SW480 (cell line): ENCODE measurements around the gene PCK1.
A peak's percentile ranks its signal among the peaks of the same experiment; 100 is the strongest.

Experiments used
- DNase-seq: peaks from one replicate; pipeline ENCODE4 v3.0.0-alpha.2; 2016; ENCODE audit warnings: low spot score

PCK1 gene

GRCh38 chr20:57559658-57560553 lies 1.0 kb upstream of the PCK1 start:
- DNase-seq: no peak

GRCh38 chr20:57561356-57562279 lies 708 bp downstream of the PCK1 start:
- DNase-seq: no peak

GRCh38 chr20:57562541-57563465 lies 1.9 kb downstream of the PCK1 start:
- no peak for DNase-seq

DNA sequence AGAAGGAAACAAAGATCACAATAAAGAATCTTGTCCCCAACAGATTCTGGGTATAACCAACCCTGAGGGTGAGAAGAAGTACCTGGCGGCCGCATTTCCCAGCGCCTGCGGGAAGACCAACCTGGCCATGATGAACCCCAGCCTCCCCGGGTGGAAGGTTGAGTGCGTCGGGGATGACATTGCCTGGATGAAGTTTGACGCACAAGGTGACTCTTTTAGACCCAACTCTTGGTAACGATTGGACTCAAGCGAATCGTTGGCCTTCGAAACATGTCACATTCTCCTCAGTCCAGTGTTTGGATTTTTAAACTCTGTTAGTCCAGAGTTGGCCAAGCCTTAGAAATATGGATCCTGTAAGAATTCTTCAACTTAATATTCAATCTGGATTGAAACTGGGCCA lies 2.6 kb downstream of the PCK1 start:
- no peak for DNase-seq

DNA sequence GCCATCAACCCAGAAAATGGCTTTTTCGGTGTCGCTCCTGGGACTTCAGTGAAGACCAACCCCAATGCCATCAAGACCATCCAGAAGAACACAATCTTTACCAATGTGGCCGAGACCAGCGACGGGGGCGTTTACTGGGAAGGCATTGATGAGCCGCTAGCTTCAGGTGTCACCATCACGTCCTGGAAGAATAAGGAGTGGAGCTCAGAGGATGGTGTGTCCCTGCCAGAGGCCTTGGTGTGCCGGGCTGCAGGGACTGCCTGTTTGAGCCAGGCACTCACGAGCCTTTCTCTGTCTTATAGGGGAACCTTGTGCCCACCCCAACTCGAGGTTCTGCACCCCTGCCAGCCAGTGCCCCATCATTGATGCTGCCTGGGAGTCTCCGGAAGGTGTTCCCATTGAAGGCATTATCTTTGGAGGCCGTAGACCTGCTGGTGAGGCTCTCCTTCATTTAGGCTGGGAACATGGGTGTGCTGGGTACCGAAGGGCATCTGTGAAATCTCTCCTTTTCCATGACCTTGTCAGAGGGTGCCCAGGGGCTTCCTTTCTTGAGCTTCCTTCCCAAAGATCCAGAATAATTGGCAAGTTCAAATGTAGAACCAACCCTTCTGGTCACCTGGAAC lies 3.4 kb downstream of the PCK1 start:
- no peak for DNase-seq

- DNase-seq: peak; percentile 63
Measured at GRCh38 chr20:57564951-57565642, 4.2 kb downstream of the PCK1 start.

- no peak for DNase-seq
Measured at GRCh38 chr20:57566399-57566798, 5.5 kb downstream of the PCK1 start.

DNA sequence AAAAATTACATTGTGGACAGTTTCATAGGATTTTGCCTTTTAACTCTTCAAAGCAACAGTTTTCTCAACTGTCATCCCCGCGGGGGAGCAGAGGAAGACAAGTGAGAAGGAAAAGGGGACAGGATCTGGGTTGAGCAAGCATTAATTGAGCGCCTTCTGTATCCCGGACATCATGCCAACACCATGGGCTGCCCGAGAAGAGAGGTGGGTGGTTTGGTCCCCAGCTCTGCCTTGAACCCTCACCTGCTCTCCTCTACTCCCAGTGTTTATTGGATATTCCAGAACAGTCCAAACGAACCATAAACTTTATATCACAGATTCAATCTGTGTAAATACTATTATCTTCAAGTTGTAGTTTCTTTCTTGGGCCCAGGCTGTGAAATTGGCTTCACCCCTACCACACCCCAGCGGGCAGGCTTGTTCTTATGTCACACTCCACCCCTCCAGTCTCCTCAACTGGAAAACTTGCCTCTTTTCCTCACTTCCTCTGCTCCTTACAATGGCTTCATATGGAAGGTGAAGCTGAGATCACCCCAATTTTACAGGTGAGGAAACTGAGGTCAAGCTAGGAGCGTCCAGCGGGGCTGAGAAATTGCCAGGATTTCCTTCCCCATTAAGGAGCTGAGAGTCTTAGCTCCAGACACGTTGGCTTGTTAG lies 6.0 kb downstream of the PCK1 start:
- no peak for DNase-seq

- DNase-seq: no peak
Measured at GRCh38 chr20:57567471-57568079, 6.7 kb downstream of the PCK1 start.

DNA sequence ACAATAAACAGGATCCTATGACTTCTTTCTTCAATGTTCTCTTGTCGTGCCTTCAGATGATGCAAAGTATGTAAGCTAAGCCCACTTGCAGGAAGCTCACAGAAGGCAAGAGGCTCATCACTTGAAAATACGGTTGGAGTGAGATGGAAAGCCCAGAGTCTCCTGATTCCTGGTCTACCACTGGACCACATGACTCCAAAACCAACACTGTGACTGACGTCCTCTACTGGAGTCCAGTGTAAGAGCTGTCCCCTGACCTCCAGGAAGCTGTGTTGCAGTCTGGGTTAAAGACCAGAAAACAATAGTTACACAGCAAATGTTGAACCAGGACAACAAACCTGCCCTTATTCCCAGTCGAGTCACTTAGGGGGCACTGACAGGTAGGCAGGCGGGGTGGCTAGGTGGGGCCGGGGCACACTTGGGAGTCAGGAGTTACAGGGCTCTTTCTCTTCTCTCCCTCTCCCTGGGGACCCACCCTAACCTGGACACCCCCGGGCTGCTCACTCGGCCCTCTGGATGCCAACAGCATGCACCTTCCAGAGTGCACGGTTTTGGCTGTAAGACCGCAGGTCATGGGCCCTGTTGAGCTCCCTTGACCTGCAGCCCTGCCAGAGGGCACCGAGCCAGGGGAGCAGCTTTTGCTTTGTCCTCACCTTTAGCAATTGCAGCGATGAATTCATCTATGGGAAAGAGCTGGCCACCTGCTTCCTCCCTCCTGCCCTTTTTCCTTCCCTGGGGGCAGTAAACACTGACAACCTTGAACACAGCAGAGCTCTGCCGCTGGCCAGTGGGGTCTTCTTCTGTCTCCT lies 7.4 kb downstream of the PCK1 start:
- no peak for DNase-seq

DNA sequence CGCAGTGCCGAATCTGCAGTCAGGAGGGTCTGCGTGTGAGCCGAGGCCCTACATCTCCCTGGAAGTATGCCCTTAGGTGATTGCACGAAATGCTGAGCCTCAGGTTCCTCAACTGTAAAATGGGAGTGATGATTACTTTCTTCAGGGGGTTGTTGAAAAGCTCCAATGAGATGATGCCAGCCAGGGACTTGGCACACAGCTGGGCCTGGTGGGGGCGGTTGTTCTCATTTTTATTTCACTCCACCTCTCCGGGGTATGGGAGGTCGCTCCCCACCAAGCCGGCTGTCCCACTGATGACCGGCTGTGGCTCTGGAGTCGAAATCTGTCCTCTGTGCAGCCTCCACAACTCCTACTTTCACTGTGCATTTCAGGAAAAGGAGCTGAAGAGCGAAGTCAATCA lies 8.1 kb downstream of the PCK1 start:
- no peak for DNase-seq

DNA sequence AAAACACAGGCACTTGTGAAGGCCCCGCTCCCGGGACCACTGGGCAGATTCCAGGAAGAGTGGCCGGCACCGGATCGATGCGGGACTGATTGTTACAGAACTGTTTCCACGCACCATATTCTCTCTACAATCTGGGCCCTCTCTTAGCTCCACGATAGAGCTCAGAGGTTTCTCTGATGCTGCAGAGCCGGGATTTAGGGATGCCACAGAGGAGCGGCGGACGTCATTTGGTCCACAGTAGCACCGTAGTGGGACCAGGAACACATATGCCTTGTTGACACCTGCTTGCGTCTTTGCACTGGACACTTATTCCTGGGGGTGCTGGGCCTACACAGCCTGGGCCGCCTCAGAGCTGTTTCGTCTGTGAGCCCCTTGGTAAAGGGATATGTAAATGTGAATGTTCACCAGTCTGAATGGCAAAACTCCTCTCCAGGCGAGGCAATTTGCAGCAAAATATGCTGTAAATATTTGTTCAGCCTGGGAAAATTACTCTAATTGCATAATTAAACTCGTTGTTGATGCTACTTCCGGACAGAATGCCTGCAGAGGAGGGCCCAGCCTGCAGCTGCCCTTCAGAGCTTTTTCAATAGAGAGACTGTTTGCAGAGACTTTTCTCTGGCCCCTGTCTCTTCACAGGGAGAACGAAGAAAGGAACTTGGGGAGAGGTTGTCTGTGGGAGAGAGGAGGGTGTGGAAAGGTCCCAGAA lies 9.4 kb downstream of the PCK1 start:
- no peak for DNase-seq

DNA sequence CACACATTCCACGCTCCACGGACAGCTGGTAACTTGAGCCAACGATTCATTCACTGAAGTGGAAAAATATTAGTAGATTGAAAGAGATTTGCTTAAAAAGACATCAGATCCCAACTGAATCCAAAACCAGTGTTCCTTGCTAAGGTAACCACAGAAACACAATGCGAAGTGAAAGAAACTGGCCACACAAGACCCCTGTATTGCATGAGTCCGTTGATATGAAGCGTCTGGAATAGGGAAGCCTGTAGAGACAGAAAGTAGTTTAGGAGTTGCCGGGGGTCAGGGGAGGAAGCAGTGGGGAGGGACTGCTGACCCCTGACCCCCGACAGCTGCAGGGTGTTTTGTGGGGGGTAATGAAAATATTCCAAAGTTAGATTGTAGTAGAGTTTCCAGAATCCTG lies 10.0 kb downstream of the PCK1 start:
- DNase-seq: no peak

DNA sequence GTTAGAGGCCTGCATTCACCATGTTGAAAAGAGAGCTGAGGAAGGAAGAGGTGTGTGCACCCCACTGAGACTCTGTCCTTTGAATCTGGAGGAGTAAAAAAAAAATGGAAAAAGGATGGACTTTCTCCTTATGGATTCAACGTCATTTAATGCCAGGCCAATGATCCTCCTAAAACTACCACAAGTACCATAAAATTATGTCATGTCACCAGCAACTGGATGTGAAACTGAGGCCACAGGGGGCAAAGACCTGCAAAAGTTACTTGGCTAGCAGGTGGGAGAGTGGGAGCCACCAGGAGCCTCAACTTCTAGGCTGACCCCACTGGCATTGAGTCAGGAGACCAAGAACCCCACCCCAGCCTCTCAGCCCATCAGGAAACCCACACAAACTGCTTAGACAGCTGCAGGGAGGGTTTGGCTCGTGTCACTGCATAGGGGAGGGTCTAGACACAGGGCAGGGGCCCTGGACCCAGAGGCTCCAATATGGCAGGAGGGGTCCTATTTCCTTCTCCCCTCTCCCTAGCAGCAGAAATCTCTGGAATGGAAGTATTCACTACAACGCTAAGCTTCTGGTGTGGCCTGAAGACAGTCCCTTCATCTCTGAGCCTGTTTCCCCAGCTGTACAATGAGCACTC lies 11.0 kb downstream of the PCK1 start:
- DNase-seq: no peak

GRCh38 chr20:57573242-57573641 lies 12.3 kb downstream of the PCK1 start:
- no peak for DNase-seq

- DNase-seq: no peak
Measured at GRCh38 chr20:57573894-57574293, 13.0 kb downstream of the PCK1 start.

DNA sequence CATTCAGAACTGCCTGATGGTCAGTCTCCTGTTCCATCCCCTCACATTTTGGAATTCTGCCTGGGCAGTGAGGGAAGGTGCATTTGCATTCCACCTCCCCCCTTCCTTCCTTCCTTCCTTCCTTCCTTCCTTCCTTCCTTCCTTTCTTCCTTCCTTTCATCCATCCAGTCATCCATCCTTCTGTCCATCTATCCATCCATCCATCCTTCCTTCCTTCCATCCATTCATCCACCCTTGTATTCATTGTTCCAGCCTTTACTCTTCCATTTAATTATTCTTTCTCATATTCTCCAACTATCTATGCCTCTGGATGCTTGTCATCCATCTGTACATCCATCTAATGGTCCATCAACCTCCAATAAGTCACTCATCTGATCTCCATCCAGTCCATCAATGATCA lies 14.0 kb downstream of the PCK1 start:
- DNase-seq: no peak

DNA sequence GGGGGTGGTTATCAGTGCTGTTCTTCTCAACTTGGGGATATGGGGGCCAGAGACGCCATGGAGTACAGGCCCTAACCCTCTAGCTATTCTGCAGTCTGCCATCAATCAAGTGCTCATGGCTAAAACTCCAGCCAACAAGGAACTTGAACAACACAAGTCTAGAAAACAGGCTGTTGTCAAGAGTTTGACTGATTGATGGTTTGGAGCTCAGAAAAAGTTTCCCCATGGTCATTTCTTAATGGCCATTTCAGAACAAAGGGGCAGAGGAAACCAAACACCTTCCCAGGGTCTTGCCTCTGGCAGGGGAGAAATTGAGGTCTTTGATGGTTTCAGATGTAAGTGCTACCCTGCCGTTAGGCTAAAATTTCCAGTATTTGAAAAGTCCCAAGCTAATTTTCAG lies 15.1 kb downstream of the PCK1 start:
- no peak for DNase-seq
